H1 (cell line): ENCODE results near the gene AKR1C2. TPM values are rescaled to one million over a fixed set of nuclear protein-coding genes. Genes with fewer than 3 reads are reported as not detected.

Experiments
- CTCF ChIA-PET: fragments of 300-600 bp; sonication (Branson Sonifier 250); formaldehyde crosslinking; loops from one replicate; lab custom pipeline; 2021; ENCODE audit not compliant: partially characterized antibody; lab: Charles Lee
- POLR2A ChIA-PET: fragments of 300-600 bp; sonication (Branson Sonifier 250); formaldehyde crosslinking; loops from one replicate; lab custom pipeline; 2021; ENCODE audit warnings: inconsistent platforms; ENCODE audit not compliant: partially characterized antibody; lab: Charles Lee
- DNase-seq, 2 experiments: peaks; one replicate each; pipeline versions ENCODE4 v3.0.0 to v3.0.0-alpha.2; 2010 to 2022; ENCODE audit warnings: low spot score in 2 of 2, low read depth in 1 of 2, mixed read lengths in 1 of 2
- FAIRE-seq: peaks from 2 replicates; lab custom pipeline; 2011; peaks lifted over from hg19 to GRCh38; lab: Jason Lieb, UNC
- H2AFZ ChIP-seq: 2 replicates; pipeline ENCODE4 v1.8.1; 2012; ENCODE audit warnings: low read length, inconsistent platforms
- H2AK5ac ChIP-seq: 2 replicates; pipeline ENCODE4 v1.6.1; 2013; ENCODE audit warnings: low read depth, low read length
- H2BK120ac ChIP-seq: replicated peaks from 2 replicates; pipeline ENCODE3; 2013; ENCODE audit warnings: low read depth, low read length, inconsistent platforms
- H2BK12ac ChIP-seq: 2 replicates; pipeline ENCODE4 v1.6.1; 2013; ENCODE audit warnings: low read depth, low read length
- H2BK15ac ChIP-seq: 2 replicates; pipeline ENCODE4 v1.6.1; 2013; ENCODE audit warnings: low read length
- H2BK20ac ChIP-seq: 2 replicates; pipeline ENCODE4 v1.6.1; 2013; ENCODE audit warnings: low read length
- H2BK5ac ChIP-seq: 2 replicates; pipeline ENCODE4 v1.6.1; 2013; ENCODE audit warnings: low read depth, low read length
- H3K14ac ChIP-seq: 2 replicates; pipeline ENCODE4 v1.6.1; 2013; ENCODE audit warnings: inconsistent platforms; ENCODE audit not compliant: insufficient read length
- H3K18ac ChIP-seq: 2 replicates; pipeline ENCODE4 v1.6.1; 2013; ENCODE audit warnings: low read length; ENCODE audit errors: extremely low read depth
- H3K23ac ChIP-seq: 2 replicates; pipeline ENCODE4 v1.6.1; 2013; ENCODE audit warnings: inconsistent platforms; ENCODE audit not compliant: insufficient read length
- H3K23me2 ChIP-seq: 2 replicates; pipeline ENCODE4 v1.6.1; 2013; ENCODE audit warnings: low read depth, low read length
- H3K27ac ChIP-seq: 2 replicates; pipeline ENCODE4 v1.6.1; 2011; ENCODE audit warnings: low read depth, low read length, inconsistent platforms
- H3K27me3 ChIP-seq, 4 experiments: replicated peaks in 1 of 4; 1 replicate in 1 of 4; 2 replicates in 3 of 4; pipeline versions ENCODE4 v1.6.1 to v1.8.1; 2011 to 2013; ENCODE audit warnings: low read length in 3 of 4, mild to moderate bottlenecking in 3 of 4, inconsistent platforms in 2 of 4, mixed read lengths in 2 of 4, moderate library complexity in 1 of 4; ENCODE audit not compliant: control insufficient read depth in 3 of 4, insufficient read depth in 3 of 4; ENCODE audit errors: extremely low read depth in 1 of 4
- H3K36me3 ChIP-seq, 4 experiments: 2 replicates each; pipeline versions ENCODE4 v1.6.1 to v1.8.1; 2011 to 2013; ENCODE audit warnings: mild to moderate bottlenecking in 4 of 4, low read length in 3 of 4, moderate library complexity in 2 of 4, control low read depth in 1 of 4, inconsistent platforms in 1 of 4; ENCODE audit not compliant: insufficient read depth in 4 of 4, control insufficient read depth in 2 of 4
- H3K4ac ChIP-seq: replicated peaks from 2 replicates; pipeline ENCODE3; 2013; ENCODE audit warnings: low read length, low read depth, mixed read lengths, inconsistent platforms; ENCODE audit not compliant: insufficient read length
- H3K4me1 ChIP-seq, 4 experiments: replicated peaks in 1 of 4; 1 replicate in 1 of 4; 2 replicates in 3 of 4; pipeline versions ENCODE4 v1.6.1 to v1.8.1; 2011 to 2013; ENCODE audit warnings: low read length in 3 of 4, inconsistent platforms in 2 of 4, mixed read lengths in 1 of 4; ENCODE audit not compliant: insufficient read depth in 4 of 4, control insufficient read depth in 3 of 4
- H3K4me2 ChIP-seq, 2 experiments: 2 replicates each; pipeline versions ENCODE4 v1.6.1 to v1.8.1; 2011 to 2013; ENCODE audit warnings: low read depth in 2 of 2, low read length in 2 of 2, control low read depth in 1 of 2, inconsistent platforms in 1 of 2, mild to moderate bottlenecking in 1 of 2; ENCODE audit not compliant: insufficient read depth in 1 of 2
- H3K4me3 ChIP-seq, 4 experiments: fragments of 200-600, 300-600 bp in 1 of 4; sonication (generic), shearing (Covaris generic), sonication (Bioruptor Twin) in 1 of 4; 2 replicates each; pipeline versions ENCODE4 v1.5.1 to v1.8.1; 2011 to 2016; ENCODE audit warnings: low read length in 4 of 4, low read depth in 3 of 4, control low read depth in 2 of 4, inconsistent platforms in 2 of 4, mild to moderate bottlenecking in 2 of 4, mixed read lengths in 1 of 4, moderate library complexity in 1 of 4; ENCODE audit not compliant: insufficient read depth in 2 of 4; ENCODE audit errors: extremely low read depth in 1 of 4
- H3K56ac ChIP-seq: replicated peaks from 2 replicates; pipeline ENCODE3; 2013; ENCODE audit warnings: low read depth, mild to moderate bottlenecking, mixed read lengths, low read length, inconsistent platforms; ENCODE audit not compliant: insufficient read length
- H3K79me1 ChIP-seq: 2 replicates; pipeline ENCODE4 v1.6.1; 2013; ENCODE audit warnings: low read depth, low read length, control low read depth
- H3K79me2 ChIP-seq, 2 experiments: 2 replicates each; pipeline versions ENCODE4 v1.6.1 to v1.8.1; 2012 to 2013; ENCODE audit warnings: low read length in 2 of 2, mild to moderate bottlenecking in 2 of 2, inconsistent platforms in 1 of 2; ENCODE audit not compliant: insufficient read depth in 2 of 2, control insufficient read depth in 1 of 2
- H3K9ac ChIP-seq, 4 experiments: replicated peaks in 1 of 4; 1 replicate in 1 of 4; 2 replicates in 3 of 4; pipeline versions ENCODE4 v1.6.1 to v1.8.1; 2011 to 2013; ENCODE audit warnings: low read depth in 3 of 4, low read length in 3 of 4, control low read depth in 2 of 4, mild to moderate bottlenecking in 2 of 4, moderate library complexity in 2 of 4, inconsistent platforms in 1 of 4; ENCODE audit errors: extremely low read depth in 1 of 4
- H3K9me3 ChIP-seq, 2 experiments: 2 replicates each; pipeline versions ENCODE4 v1.6.1 to v1.8.1; 2012 to 2013; ENCODE audit warnings: mild to moderate bottlenecking in 2 of 2, moderate library complexity in 2 of 2, control low read depth in 1 of 2, inconsistent platforms in 1 of 2, low read depth in 1 of 2, low read length in 1 of 2, mixed read lengths in 1 of 2; ENCODE audit not compliant: insufficient read depth in 2 of 2
- H4K20me1 ChIP-seq, 2 experiments: replicated peaks in 1 of 2; 2 replicates each; pipeline versions ENCODE3 to v1.8.1; 2011 to 2013; ENCODE audit warnings: inconsistent platforms in 2 of 2, low read length in 2 of 2, mild to moderate bottlenecking in 1 of 2; ENCODE audit not compliant: insufficient read depth in 2 of 2, control insufficient read depth in 1 of 2
- H4K5ac ChIP-seq: 2 replicates; pipeline ENCODE4 v1.6.1; 2013; ENCODE audit warnings: low read length, low read depth, mixed read lengths, inconsistent platforms; ENCODE audit not compliant: insufficient read length
- H4K8ac ChIP-seq: 2 replicates; pipeline ENCODE4 v1.8.0; 2013; ENCODE audit warnings: mild to moderate bottlenecking, moderate library complexity, low read length, inconsistent platforms; ENCODE audit not compliant: insufficient read depth; ENCODE audit errors: extremely low read depth
- H4K91ac ChIP-seq: replicated peaks from 2 replicates; pipeline ENCODE3; 2013; ENCODE audit warnings: low read length, mixed read lengths, inconsistent platforms; ENCODE audit not compliant: insufficient read length
- CHD1 ChIP-seq: IDR thresholded peaks from 2 replicates; pipeline ENCODE4 v1.6.1; 2012; ENCODE audit warnings: low read depth, low read length, improper control_type of control experiment
- GTF2F1 ChIP-seq: IDR thresholded peaks from 2 replicates; pipeline ENCODE4 v1.6.1; 2012; ENCODE audit warnings: low read depth, low read length, improper control_type of control experiment, borderline replicate concordance
- HDAC2 ChIP-seq, 2 experiments: fragments of 300-600 bp in 1 of 2; sonication (generic) in 1 of 2; IDR thresholded peaks; 2 replicates each; pipeline ENCODE4 v1.6.1; 2011 to 2012; ENCODE audit warnings: low read depth in 2 of 2, low read length in 2 of 2, mild to moderate bottlenecking in 2 of 2, moderate library complexity in 2 of 2, borderline replicate concordance in 1 of 2, inconsistent platforms in 1 of 2
- HDAC6 ChIP-seq: IDR thresholded peaks from one replicate; pipeline ENCODE4 v1.7.1; 2012; ENCODE audit warnings: low read depth, mild to moderate bottlenecking, inconsistent platforms, low read length, moderate library complexity
- JUND ChIP-seq: IDR thresholded peaks from 2 replicates; pipeline ENCODE4 v1.6.1; 2011; ENCODE audit warnings: mild to moderate bottlenecking, improper control_type of control experiment, low read length
- KDM1A ChIP-seq: fragments of 200-600, 300-600 bp; sonication (generic); IDR thresholded peaks from 2 replicates; pipeline ENCODE4 v1.7.1; 2016; ENCODE audit warnings: mild to moderate bottlenecking, low read length, borderline replicate concordance
- KDM5A ChIP-seq: fragments of 200-600 bp; IDR thresholded peaks from 2 replicates; pipeline ENCODE4 v1.7.1; 2012; ENCODE audit warnings: mild to moderate bottlenecking, low read length, inconsistent platforms, mixed read lengths
- POLR2A ChIP-seq, 2 experiments: IDR thresholded peaks; 1 replicate in 1 of 2; 2 replicates in 1 of 2; pipeline ENCODE4 v1.6.1; 2011; ENCODE audit warnings: low read depth in 2 of 2, low read length in 2 of 2, mild to moderate bottlenecking in 2 of 2; ENCODE audit errors: control extremely low read depth in 1 of 2
- SIN3A ChIP-seq, 2 experiments: IDR thresholded peaks in 1 of 2; conservative IDR thresholded peaks in 1 of 2; 2 replicates each; pipeline ENCODE4 v1.6.1; 2011 to 2012; ENCODE audit warnings: low read length in 2 of 2, improper control_type of control experiment in 1 of 2, low read depth in 1 of 2, mild to moderate bottlenecking in 1 of 2
- SP1 ChIP-seq: IDR thresholded peaks from 2 replicates; pipeline ENCODE4 v1.6.1; 2011; ENCODE audit warnings: low read depth, low read length
- TAF1 ChIP-seq: IDR thresholded peaks from 2 replicates; pipeline ENCODE4 v1.6.1; 2011; ENCODE audit warnings: mild to moderate bottlenecking, low read depth, low read length
- TCF12 ChIP-seq: IDR thresholded peaks from 2 replicates; pipeline ENCODE4 v1.6.1; 2011; ENCODE audit warnings: low read depth, mild to moderate bottlenecking, low read length
- WGBS, 2 experiments: shearing (Covaris generic) in 1 of 2; methylation state at CpG; one replicate each; pipeline versions ENCODE4 v1.1.6 to v1.1.7; 2013 to 2015; ENCODE audit warnings: low lambda C conversion rate in 2 of 2, mixed read lengths in 2 of 2, inconsistent platforms in 1 of 2, low coverage in 1 of 2, missing lambda C conversion rate in 1 of 2; ENCODE audit not compliant: insufficient replicate concordance in 2 of 2, insufficient coverage in 1 of 2, insufficient read length in 1 of 2; ENCODE audit errors: extremely low coverage in 1 of 2, missing lambda C conversion rate in 1 of 2; 5-methylcytosine and 5-hydroxymethylcytosine counted together
- polyA plus RNA-seq, 7 experiments: library from polyadenylated mRNA; depleted of rRNA in 3 of 7; stranded (reverse) in 5 of 7; unstranded in 2 of 7; fragments of >200 nt in 5 of 7; fragments of 200-250 nt in 2 of 7; gene quantifications; 1 replicate in 5 of 7; 2 replicates in 1 of 7; 4 replicates in 1 of 7; pipeline versions ENCODE4 v1.2.1 to v1.2.3, GENCODE V29; 2011 to 2013; ENCODE audit warnings: missing spikeins in 2 of 7, mixed read lengths in 2 of 7
- total RNA-seq: library from RNA; stranded (reverse); fragmentation: NEBNext Ultra II Directional; extraction: Animal tissue kit (Norgen Biotek cat#: 25700); gene quantifications from 2 replicates; pipeline ENCODE4 v1.2.1, GENCODE V29; 2021
- TF ChIP-seq, protein P1 (sequence below), 3 experiments: IDR thresholded peaks; 1 replicate in 2 of 3; 2 replicates in 1 of 3; pipeline versions ENCODE4 v1.5.1 to v1.6.1; 2011; ENCODE audit warnings: low read length in 3 of 3, mild to moderate bottlenecking in 3 of 3, inconsistent platforms in 2 of 3, low read depth in 1 of 3, moderate library complexity in 1 of 3; ENCODE audit not compliant: insufficient read depth in 1 of 3; ENCODE audit errors: control extremely low read depth in 1 of 3

The AKR1C2 gene
- total and polyA plus RNA-seq, 2 of the 8 experiments (the other 6 are each of a cell fraction or from before 2014, with no cell fraction given), result 0.77 to 1.2 TPM

DNA sequence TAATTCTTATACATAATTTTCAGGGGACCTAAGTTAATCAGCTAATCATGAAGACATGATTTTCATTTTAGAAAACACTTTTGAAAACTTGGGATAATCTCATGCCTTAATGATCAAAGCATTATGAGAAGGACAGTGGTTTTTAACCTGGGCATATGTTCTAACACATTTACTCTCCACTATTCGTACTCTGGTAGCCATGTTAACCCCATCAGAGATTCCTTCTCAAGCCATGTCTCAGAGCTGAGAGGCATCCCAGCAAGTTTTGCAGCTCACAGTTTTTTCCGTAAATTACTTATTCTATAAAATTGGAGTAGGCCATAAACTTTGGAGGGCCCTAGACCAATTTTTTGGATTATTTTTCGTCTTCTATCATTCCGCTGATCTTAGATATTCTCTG, 24.8 kb downstream of the AKR1C2 start:
- H2AFZ ChIP-seq, result no peak overlapping the region
- no peak overlapping the region for H3K14ac ChIP-seq
- no peak for DNase-seq
- no peak overlapping the region for H3K4me2 ChIP-seq
- H3K79me2 ChIP-seq, result no peaks in the 10 kb centered on the region
- H3K9me3 ChIP-seq, result no peaks in the 10 kb centered on the region
- no peaks in the 10 kb centered on the region for H3K23me2 ChIP-seq
- ChIA-PET POLR2A (no interaction called here), CTCF (no interaction called here)
- H3K4me1 ChIP-seq, result peaks cover 4 to 7% (median 4%) of the 10 kb centered on the region in 4 experiments; a peak in 6 of 7 replicates
- no peak overlapping the region for H3K18ac ChIP-seq
- no peak overlapping the region for H3K9ac ChIP-seq
- H4K20me1 ChIP-seq, result no peaks in the 10 kb centered on the region
- H4K5ac ChIP-seq, result no peak overlapping the region
- H3K79me1 ChIP-seq, result no peaks in the 10 kb centered on the region
- no peak overlapping the region for H4K8ac ChIP-seq
- no peak overlapping the region for H3K4me3 ChIP-seq
- no peak overlapping the region for H3K27ac ChIP-seq
- no peak overlapping the region for H4K91ac ChIP-seq
- H3K56ac ChIP-seq, result no peak overlapping the region
- H2BK12ac ChIP-seq, result no peak overlapping the region
- H2BK15ac ChIP-seq, result no peak overlapping the region
- no peak for FAIRE-seq
- no peak overlapping the region for H2BK5ac ChIP-seq
- WGBS, 2 experiments, result 91% methylated on average over 4 of the region's 4 CpGs; no CpG with 5 or more reads in 1 of the 2 experiments
- no peaks in the 10 kb centered on the region for H3K36me3 ChIP-seq
- no peak overlapping the region for H2BK120ac ChIP-seq
- H3K4ac ChIP-seq, result no peak overlapping the region
- no peaks in the 10 kb centered on the region for H3K27me3 ChIP-seq
- no peak overlapping the region for H2BK20ac ChIP-seq
- no peak overlapping the region for H3K23ac ChIP-seq
- H2AK5ac ChIP-seq, result no peak overlapping the region
- TF ChIP-seq KDM1A, result no peak
- TF ChIP-seq TAF1, result no peak
- no peak for TF ChIP-seq CHD1
- TF ChIP-seq, protein P1, sequence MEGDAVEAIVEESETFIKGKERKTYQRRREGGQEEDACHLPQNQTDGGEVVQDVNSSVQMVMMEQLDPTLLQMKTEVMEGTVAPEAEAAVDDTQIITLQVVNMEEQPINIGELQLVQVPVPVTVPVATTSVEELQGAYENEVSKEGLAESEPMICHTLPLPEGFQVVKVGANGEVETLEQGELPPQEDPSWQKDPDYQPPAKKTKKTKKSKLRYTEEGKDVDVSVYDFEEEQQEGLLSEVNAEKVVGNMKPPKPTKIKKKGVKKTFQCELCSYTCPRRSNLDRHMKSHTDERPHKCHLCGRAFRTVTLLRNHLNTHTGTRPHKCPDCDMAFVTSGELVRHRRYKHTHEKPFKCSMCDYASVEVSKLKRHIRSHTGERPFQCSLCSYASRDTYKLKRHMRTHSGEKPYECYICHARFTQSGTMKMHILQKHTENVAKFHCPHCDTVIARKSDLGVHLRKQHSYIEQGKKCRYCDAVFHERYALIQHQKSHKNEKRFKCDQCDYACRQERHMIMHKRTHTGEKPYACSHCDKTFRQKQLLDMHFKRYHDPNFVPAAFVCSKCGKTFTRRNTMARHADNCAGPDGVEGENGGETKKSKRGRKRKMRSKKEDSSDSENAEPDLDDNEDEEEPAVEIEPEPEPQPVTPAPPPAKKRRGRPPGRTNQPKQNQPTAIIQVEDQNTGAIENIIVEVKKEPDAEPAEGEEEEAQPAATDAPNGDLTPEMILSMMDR (IDR thresholded peaks at IDR 0.05; ENCODE audit: control extremely low read depth in 1 of 3, insufficient read depth in 1 of 3, low read depth in 1 of 3, low read length in 3 of 3), result no peak
- TF ChIP-seq HDAC6, result no peak
- no peak for TF ChIP-seq SP1
- no peak for TF ChIP-seq SIN3A (conservative IDR thresholded peaks at IDR 0.05 in 1 of 2, IDR thresholded peaks at IDR 0.05 in 1 of 2; ENCODE audit: low read depth in 1 of 2, low read length in 2 of 2)
- no peak for TF ChIP-seq POLR2A (IDR thresholded peaks at IDR 0.05; ENCODE audit: control extremely low read depth in 1 of 2, low read depth in 2 of 2, low read length in 2 of 2)
- no peak for TF ChIP-seq JUND
- TF ChIP-seq TCF12, result no peak
- TF ChIP-seq KDM5A, result no peak
- no peak for TF ChIP-seq HDAC2 (IDR thresholded peaks at IDR 0.05; ENCODE audit: borderline replicate concordance in 1 of 2, low read depth in 2 of 2, low read length in 2 of 2)
- TF ChIP-seq GTF2F1, result no peak
